GM18520 (cell line): ENCODE results near the gene RGR.

Experiments
- ATAC-seq: cut with Tn5 transposase; IDR thresholded peaks from one replicate; pipeline ENCODE4 v1.9.1; 2021; ENCODE audit not compliant: unreplicated experiment

RGR gene

GRCh38 chr10:84244651-84245270 lies at the start of gene RGR:
Gene RGR, plus strand, starts transcription at chr10:84245053. Its CDS starts 38 bp downstream, at chr10:84245091.
- no peak for ATAC-seq

GRCh38 chr10:84196083-84196482 lies 48.8 kb upstream of the RGR start:
- no peak for ATAC-seq

- ATAC-seq: no peak
These were observed 47.9 kb upstream of the RGR start for GRCh38 chr10:84196941-84197340.

- no peak for ATAC-seq
These were observed 47.2 kb upstream of the RGR start for GRCh38 chr10:84197643-84198042.

GRCh38 chr10:84198206-84198915 lies 46.5 kb upstream of the RGR start:
- ATAC-seq: no peak

- ATAC-seq: no peak
These were observed 44.2 kb upstream of the RGR start for GRCh38 chr10:84200537-84201243.

GRCh38 chr10:84201244-84201606 lies 43.6 kb upstream of the RGR start:
- ATAC-seq: no peak

GRCh38 chr10:84201682-84202081 lies 43.2 kb upstream of the RGR start:
- ATAC-seq: no peak

- ATAC-seq: no peak
These were observed 42.5 kb upstream of the RGR start for GRCh38 chr10:84202349-84202748.

- no peak for ATAC-seq
These were observed 40.7 kb upstream of the RGR start for GRCh38 chr10:84204122-84204521.

GRCh38 chr10:84204610-84205009 lies 40.2 kb upstream of the RGR start:
- ATAC-seq: no peak

GRCh38 chr10:84205049-84205852 lies 39.6 kb upstream of the RGR start:
- ATAC-seq: peak; percentile 56

GRCh38 chr10:84205853-84206525 lies 38.9 kb upstream of the RGR start:
- ATAC-seq: no peak

GRCh38 chr10:84208023-84208422 lies 36.8 kb upstream of the RGR start:
- ATAC-seq: no peak

GRCh38 chr10:84211566-84211965 lies 33.3 kb upstream of the RGR start:
- no peak for ATAC-seq

- ATAC-seq: no peak
These were observed 32.8 kb upstream of the RGR start for GRCh38 chr10:84212014-84212413.

GRCh38 chr10:84213076-84213475 lies 31.8 kb upstream of the RGR start:
- ATAC-seq: no peak

- no peak for ATAC-seq
These were observed 30.7 kb upstream of the RGR start for GRCh38 chr10:84214046-84214572.

GRCh38 chr10:84214612-84215235 lies 30.1 kb upstream of the RGR start:
- ATAC-seq: peak; percentile 74

GRCh38 chr10:84216834-84217233 lies 28.0 kb upstream of the RGR start:
- no peak for ATAC-seq
